Peyer's patch (tissue), 4 donors: ENCODE results near the gene SNRPF. TPM values are rescaled to one million over a fixed set of nuclear protein-coding genes. Genes with fewer than 3 reads are reported as not detected.

ENCODE experiments used
- DNase-seq, 3 donors: peaks; one replicate each; pipeline ENCODE4 v3.0.0-alpha.2; 2017 to 2019
- H3K27ac ChIP-seq, 4 donors: fragments of 200-600 bp; sonication (generic); one replicate each; pipeline ENCODE4 v1.5.1; 2016 to 2019
- H3K27me3 ChIP-seq, 2 donors: fragments of 200-600 bp; sonication (generic); one replicate each; pipeline ENCODE4 v1.5.1; 2019
- H3K36me3 ChIP-seq, 3 donors: fragments of 200-600 bp; sonication (generic); one replicate each; pipeline ENCODE4 v1.5.1; 2016 to 2019
- H3K4me1 ChIP-seq, 4 donors: fragments of 200-600 bp; sonication (generic); one replicate each; pipeline ENCODE4 v1.5.1; 2016 to 2019
- H3K4me3 ChIP-seq, 4 donors: fragments of 200-600 bp; sonication (generic); 1 replicate in 3 of 4; 2 replicates in 1 of 4; pipeline ENCODE4 v1.5.1; 2016 to 2019; ENCODE audit warnings: mild to moderate bottlenecking in 1 of 4
- H3K9me3 ChIP-seq, 4 donors: fragments of 200-600 bp; sonication (generic); one replicate each; pipeline ENCODE4 v1.5.1; 2016 to 2019; ENCODE audit warnings: mild to moderate bottlenecking in 1 of 4
- CTCF ChIP-seq, 6 experiments: fragments of 450-650 bp in 4 of 6; fragments of 200-600 bp in 2 of 6; sonication (generic) in 1 of 6; IDR thresholded peaks; one replicate each; pipeline ENCODE4 v1.5.1; 2017 to 2019; ENCODE audit warnings: antibody characterized with exemption in 6 of 6, mild to moderate bottlenecking in 3 of 6, moderate library complexity in 1 of 6
- POLR2A ChIP-seq, 2 donors: fragments of 450-650 bp; IDR thresholded peaks; one replicate each; pipeline ENCODE4 v1.5.1; 2017; ENCODE audit warnings: antibody characterized with exemption in 2 of 2, mild to moderate bottlenecking in 2 of 2, moderate library complexity in 2 of 2
- total RNA-seq, 4 donors: library from RNA; depleted of rRNA; stranded (reverse); fragments of >200 nt; gene quantifications; one replicate each; pipeline ENCODE4 v1.1.0, GENCODE V29; 2016

Gene SNRPF
- total RNA-seq, 4 donors from 2014 or later: 2.8 to 11.6 (median 4.5) TPM

- TF ChIP-seq CTCF (IDR thresholded peaks at IDR 0.05) (no peak), POLR2A (IDR thresholded peaks at IDR 0.05) (no peak)
- H3K9me3 ChIP-seq: no peaks in the 10 kb centered on the region
Observed at GRCh38 chr12:95898081-95898480, 39.3 kb downstream of the SNRPF start.

DNA sequence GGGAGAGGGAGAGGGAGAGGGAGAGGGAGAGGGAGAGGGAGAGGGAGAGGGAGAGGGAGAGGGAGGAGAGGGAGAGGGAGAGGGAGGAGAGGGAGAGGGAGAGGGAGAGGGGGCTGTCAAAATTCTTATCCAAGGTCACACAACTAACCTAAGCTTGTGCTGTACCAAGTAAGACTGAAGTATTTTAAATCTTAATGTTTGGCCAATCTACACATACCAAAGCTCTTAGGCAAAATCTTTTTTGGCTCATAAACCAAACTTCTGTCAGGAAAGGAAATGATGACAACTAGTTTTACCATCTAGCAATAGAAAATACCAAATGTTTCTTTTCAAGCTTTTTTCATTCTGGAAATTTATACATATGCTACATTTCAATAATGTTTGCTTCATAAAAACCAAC is 49.8 kb downstream of the SNRPF start:
- Histone ChIP-seq H3K9me3 (no peaks in the 10 kb centered on the region), H3K27ac (no peak overlapping the region), H3K4me3 (no peak overlapping the region), H3K27me3 (no peaks in the 10 kb centered on the region), H3K4me1 (no peaks in the 10 kb centered on the region), H3K36me3 (no peaks in the 10 kb centered on the region)
- TF ChIP-seq POLR2A (IDR thresholded peaks at IDR 0.05): no peak
- TF ChIP-seq CTCF (IDR thresholded peaks at IDR 0.05): no peak
- DNase-seq: no peak

More at GRCh38 chr12:95898081-95898480, 39.3 kb downstream of the SNRPF start:
- no peaks in the 10 kb centered on the region for H3K4me1 ChIP-seq
- DNase-seq: no peak
- H3K36me3 ChIP-seq: no peaks in the 10 kb centered on the region
- H3K27me3 ChIP-seq: no peaks in the 10 kb centered on the region
- no peak overlapping the region for H3K4me3 ChIP-seq
- no peak overlapping the region for H3K27ac ChIP-seq

GRCh38 chr12:95909871-95910270 is 51.1 kb downstream of the SNRPF start:
- no peak overlapping the region for H3K4me3 ChIP-seq
- DNase-seq: no peak

More at GRCh38 chr12:95909871-95910270, 51.1 kb downstream of the SNRPF start:
- Histone ChIP-seq H3K27me3 (no peaks in the 10 kb centered on the region), H3K9me3 (no peaks in the 10 kb centered on the region), H3K36me3 (no peaks in the 10 kb centered on the region), H3K27ac (no peak overlapping the region), H3K4me1 (no peaks in the 10 kb centered on the region)
- no peak for TF ChIP-seq POLR2A (IDR thresholded peaks at IDR 0.05)
- TF ChIP-seq CTCF (IDR thresholded peaks at IDR 0.05): no peak

Other genes with a start within 250 kb of the SNRPF start
- gene NTN4, start 68.2 kb upstream of the SNRPF start, total RNA-seq: 10 to 100 TPM; 12.3 to 20.6 (median 16.6) TPM
- not detected for gene CCDC38, start 83.7 kb downstream of the SNRPF start, total RNA-seq
- 1 to 10 TPM in 3 of 4 donors, not detected in 1; 1.7 to 3.5 (median 2.5) TPM for gene AMDHD1, start 84.4 kb downstream of the SNRPF start, total RNA-seq
- gene HAL, start 137.4 kb downstream of the SNRPF start, total RNA-seq: 1 to 10 TPM in 3 of 4 donors, not detected in 1; 4.0 to 8.1 (median 4.3) TPM
- gene LTA4H, start 176.6 kb downstream of the SNRPF start, total RNA-seq: 10 to 100 TPM; 59.6 to 80.7 (median 76.4) TPM